GM19468 (cell line): ENCODE results near the gene KRTAP5-7.
"Not testable (repeated sequence)": the region's sequence is repeated elsewhere in the genome, so short reads cannot be mapped to it uniquely, and the experiment has no call there.

Experiments
- ATAC-seq: cut with Tn5 transposase; IDR thresholded peaks from one replicate; pipeline ENCODE4 v1.9.1; 2021; ENCODE audit warnings: mild to moderate bottlenecking, moderate library complexity, moderate number of reproducible peaks; ENCODE audit not compliant: unreplicated experiment; ENCODE audit errors: extremely low read depth

Gene KRTAP5-7, protein sequence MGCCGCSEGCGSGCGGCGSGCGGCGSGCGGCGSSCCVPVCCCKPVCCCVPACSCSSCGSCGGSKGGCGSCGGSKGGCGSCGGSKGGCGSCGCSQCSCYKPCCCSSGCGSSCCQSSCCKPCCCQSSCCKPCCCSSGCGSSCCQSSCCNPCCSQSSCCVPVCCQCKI

DNA sequence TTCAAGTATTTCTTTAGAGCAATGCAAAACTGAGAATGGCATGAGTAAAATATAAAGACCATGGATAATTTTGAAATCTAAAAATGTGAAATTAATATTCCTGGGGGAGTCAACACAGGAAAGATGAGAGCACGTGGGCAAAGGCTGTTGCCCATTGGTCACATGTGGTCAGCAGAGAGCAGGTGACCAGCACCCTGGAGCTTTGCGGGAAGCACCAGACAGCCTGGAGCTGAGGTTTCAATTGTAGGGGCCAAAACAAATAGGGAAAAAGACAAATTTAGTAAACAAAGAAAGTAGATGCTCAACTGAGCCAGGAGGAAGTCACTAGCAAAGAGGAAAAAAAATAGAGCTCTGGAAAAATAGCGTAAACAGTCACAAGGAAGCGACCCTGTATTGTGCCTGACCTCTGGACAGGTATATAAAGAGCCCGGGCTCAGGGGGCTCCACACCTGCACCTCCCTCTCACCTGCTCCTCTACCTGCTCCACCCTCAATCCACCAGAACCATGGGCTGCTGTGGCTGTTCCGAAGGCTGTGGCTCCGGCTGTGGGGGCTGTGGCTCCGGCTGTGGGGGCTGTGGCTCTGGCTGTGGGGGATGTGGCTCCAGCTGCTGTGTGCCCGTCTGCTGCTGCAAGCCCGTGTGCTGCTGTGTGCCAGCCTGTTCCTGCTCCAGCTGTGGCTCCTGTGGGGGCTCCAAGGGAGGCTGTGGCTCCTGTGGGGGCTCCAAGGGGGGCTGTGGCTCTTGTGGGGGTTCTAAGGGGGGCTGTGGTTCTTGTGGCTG lies at the start of gene KRTAP5-7:
Gene KRTAP5-7, plus strand, starts transcription at position 472 of the 780 bp plus-strand sequence. Its CDS starts 34 bp downstream, at position 506.
- ATAC-seq: not testable (repeated sequence)

- ATAC-seq: no peak
Measured at GRCh38 chr11:71477641-71478527, 49.2 kb upstream of the KRTAP5-7 start.

GRCh38 chr11:71478528-71478840 lies 48.6 kb upstream of the KRTAP5-7 start:
- ATAC-seq: no peak

- no peak for ATAC-seq
Measured at GRCh38 chr11:71481101-71481960, 45.7 kb upstream of the KRTAP5-7 start.

DNA sequence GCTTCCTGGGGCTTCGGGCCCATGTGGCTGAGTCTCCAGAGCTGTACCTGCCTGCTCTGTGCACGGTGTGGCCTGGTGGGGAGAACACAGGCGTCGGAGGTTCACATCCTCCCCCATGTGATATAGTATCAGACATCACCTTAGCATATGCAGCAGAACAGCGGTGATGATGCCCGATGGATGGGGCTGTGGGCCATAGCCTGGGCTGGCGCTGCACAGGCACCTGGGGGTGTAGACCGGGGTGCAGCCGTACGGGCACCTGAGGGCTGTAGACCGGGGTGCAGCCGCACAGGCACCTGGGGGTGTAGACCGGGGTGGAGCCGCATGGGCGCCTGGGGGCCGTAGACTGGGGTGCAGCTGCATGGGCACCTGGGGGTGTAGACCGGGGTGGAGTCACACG lies 44.9 kb upstream of the KRTAP5-7 start:
- ATAC-seq: no peak

DNA sequence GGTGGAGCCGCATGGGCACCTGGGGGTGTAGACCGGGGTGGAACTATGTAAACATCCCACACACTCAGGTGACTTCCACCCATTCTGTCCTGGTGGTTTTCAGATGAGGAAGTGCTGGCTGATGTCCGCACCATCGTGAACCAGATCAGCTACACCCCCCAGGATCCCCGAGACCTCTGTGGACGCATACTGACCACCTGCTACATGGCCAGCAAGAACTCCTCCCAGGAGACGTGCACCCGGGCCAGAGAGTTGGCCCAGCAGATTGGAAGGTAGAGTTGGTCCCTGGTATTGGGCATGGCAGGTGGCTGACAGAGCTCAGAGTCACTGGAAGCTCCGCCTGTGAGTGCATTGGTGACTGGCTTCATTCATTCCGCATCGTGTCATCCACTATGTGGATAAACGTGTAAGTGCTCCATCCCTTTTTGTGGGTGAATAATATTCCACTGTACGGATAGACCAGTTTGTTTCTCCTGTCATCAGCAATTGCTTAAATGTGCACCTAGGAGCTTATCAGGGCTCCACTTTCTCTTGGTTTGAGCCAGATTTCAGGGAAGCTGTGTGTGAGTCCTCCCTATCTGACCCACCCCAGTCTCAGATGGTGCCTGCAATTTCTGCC lies 44.2 kb upstream of the KRTAP5-7 start:
- ATAC-seq: no peak

GRCh38 chr11:71483692-71484091 lies 43.4 kb upstream of the KRTAP5-7 start:
- no peak for ATAC-seq

- no peak for ATAC-seq
Measured at GRCh38 chr11:71484248-71485062, 42.6 kb upstream of the KRTAP5-7 start.

- no peak for ATAC-seq
Measured at GRCh38 chr11:71485063-71485399, 42.0 kb upstream of the KRTAP5-7 start.

DNA sequence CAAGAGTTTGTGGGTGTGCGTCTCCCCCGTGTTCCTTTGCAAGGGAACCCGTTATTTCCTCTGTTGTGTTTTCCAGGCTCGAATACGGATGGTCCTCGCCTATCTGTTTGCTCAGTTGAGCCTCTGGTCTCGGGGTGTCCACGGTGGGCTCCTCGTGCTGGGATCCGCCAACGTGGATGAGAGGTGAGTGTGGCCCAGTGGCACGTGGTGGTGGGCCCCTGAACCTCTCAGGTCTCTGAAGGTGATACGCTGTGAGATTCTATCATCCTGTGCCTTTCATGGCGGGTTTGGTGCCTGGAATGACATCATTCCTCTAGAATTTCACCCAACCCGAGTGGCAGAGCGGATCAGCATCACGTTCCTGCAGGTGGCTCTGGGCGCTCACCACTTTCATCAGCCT lies 41.6 kb upstream of the KRTAP5-7 start:
- no peak for ATAC-seq

GRCh38 chr11:71486320-71486719 lies 40.7 kb upstream of the KRTAP5-7 start:
- no peak for ATAC-seq

DNA sequence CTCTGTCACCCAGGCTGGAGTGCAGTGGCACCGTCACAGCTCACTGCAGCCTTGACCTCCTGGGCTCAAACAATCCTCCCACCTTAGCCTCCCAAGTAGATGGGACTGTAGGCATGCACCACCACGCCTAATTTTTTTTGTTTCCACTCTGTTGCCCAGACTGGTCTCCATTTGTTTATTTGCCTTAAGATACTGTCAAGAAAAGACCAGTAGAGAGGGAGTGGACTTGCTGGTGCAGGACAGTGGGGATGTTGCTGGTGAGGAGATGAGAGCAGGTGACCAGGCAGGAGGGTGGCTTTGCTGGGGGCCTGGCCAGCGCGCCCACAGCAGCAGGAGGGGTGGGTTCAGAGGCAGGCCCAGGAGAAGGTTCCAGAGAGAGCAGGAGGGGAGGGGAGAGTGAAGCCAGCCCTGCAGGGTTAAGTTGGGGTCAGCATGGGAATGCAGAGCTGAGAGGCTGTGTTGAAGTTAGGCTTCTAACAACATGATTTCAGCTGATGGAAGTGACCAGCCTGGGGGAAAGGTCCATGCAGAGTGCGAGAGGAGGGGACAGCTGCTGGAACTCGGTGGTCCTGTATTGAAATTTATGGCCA lies 38.3 kb upstream of the KRTAP5-7 start:
- no peak for ATAC-seq

DNA sequence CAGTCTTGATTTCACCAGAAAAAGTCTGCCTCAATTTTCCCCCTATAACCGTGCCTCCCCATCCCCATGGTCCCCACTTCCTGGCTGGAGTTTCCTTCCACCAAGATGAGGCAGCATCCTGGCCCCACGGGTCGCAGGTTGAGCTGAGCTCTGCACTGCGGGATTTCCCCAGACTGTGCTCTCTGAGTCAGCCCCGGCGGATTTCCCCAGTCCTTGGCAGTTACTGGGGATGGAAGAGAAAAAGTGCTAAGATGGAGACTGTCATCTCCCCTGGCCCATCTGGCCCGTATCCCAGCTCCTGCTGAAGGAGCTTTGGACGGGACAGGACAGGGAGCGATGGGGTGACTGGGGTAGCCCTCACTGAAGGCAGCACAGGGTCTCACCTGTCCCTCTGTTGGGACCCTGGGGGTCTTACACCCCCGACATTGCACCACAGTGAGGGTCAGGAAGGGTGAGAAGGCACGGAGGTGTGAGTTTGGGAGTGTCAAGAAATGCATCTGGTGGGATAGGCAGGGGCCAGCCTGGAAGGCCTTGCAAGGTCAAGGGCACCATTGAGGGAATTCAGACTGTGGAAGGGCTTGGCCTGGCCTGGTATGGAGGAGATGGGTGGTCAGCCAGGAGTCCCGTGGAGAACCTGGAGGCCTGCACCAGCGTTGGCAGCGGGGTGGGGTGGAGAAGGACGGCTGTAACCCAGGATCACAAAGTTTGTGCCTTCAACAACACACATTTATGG lies 37.6 kb upstream of the KRTAP5-7 start:
- ATAC-seq: no peak

- no peak for ATAC-seq
Measured at GRCh38 chr11:71490044-71490730, 36.9 kb upstream of the KRTAP5-7 start.

- no peak for ATAC-seq
Measured at GRCh38 chr11:71490731-71491390, 36.2 kb upstream of the KRTAP5-7 start.

DNA sequence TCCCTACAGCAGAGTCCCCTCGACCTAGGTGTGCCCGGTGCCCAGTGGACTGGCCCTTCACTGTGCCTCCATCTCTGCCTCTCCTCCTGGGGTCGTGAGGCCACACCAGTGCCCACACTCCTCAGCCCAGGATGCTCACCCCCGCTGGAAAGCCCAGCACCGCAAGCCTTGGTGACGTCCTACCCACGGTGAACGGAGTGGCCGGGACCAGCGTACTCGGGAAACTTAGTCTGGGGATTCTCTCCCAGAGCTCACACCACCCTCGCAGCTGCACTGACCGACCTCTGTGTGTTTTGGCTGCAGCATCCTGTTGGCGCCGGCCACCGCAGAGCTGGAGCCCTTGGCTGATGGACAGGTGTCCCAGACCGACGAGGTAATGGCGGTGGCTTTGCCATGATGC lies 35.5 kb upstream of the KRTAP5-7 start:
- no peak for ATAC-seq

- no peak for ATAC-seq
Measured at GRCh38 chr11:71491940-71492339, 35.1 kb upstream of the KRTAP5-7 start.
